PFSK-1 (cell line): Measurements from ENCODE around the gene CLDN3.

ENCODE experiments used
- POLR2AphosphoS5 ChIP-seq: IDR thresholded peaks from 2 replicates; pipeline ENCODE4 v1.6.1; 2012; ENCODE audit warnings: low read depth, mild to moderate bottlenecking, control low read depth, low read length, moderate library complexity
- REST ChIP-seq, 2 experiments: IDR thresholded peaks; 2 replicates each; pipeline versions ENCODE4 v1.6.1 to v1.8.0; 2011 to 2012; ENCODE audit warnings: low read depth in 2 of 2, low read length in 2 of 2, control low read depth in 1 of 2, inconsistent platforms in 1 of 2, mild to moderate bottlenecking in 1 of 2, moderate library complexity in 1 of 2; ENCODE audit not compliant: insufficient read depth in 1 of 2
- SIN3A ChIP-seq: IDR thresholded peaks from 2 replicates; pipeline ENCODE4 v1.6.1; 2012; ENCODE audit warnings: mild to moderate bottlenecking, low read length, moderate library complexity, borderline replicate concordance; ENCODE audit not compliant: insufficient read depth
- TAF1 ChIP-seq: IDR thresholded peaks from 2 replicates; pipeline ENCODE4 v1.6.1; 2012; ENCODE audit warnings: low read length, control low read depth, borderline replicate concordance; ENCODE audit not compliant: insufficient read depth

- no peak for TF ChIP-seq REST (IDR thresholded peaks at IDR 0.05; ENCODE audit: insufficient read depth in 1 of 2, low read depth in 2 of 2, low read length in 2 of 2)
- no peak for TF ChIP-seq POLR2AphosphoS5
- no peak for TF ChIP-seq TAF1
- TF ChIP-seq SIN3A = no peak
Observed at GRCh38 chr7:73738220-73738611, 31.9 kb downstream of the CLDN3 start.
